Neural progenitor cell (in vitro differentiated cells): ENCODE measurements around the gene KRT13. TPM values are rescaled to one million over a fixed set of nuclear protein-coding genes. Genes with fewer than 3 reads are reported as not detected.

Source experiments
- DNase-seq: peaks from one replicate; pipeline ENCODE4 v3.0.0-alpha.2; 2016; ENCODE audit warnings: low spot score
- H2AFZ ChIP-seq: fragments of 200-600 bp; sonication (generic); replicated peaks from 2 replicates; pipeline ENCODE4 v1.6.1; 2016; ENCODE audit warnings: antibody characterized with exemption
- H3F3A ChIP-seq: fragments of 200-600 bp; sonication (generic); 2 replicates; pipeline ENCODE4 v1.6.1; 2016; ENCODE audit warnings: antibody characterized with exemption, low read depth
- H3K27ac ChIP-seq: fragments of 200-600 bp; sonication (generic); 2 replicates; pipeline ENCODE4 v1.5.1; 2016; ENCODE audit warnings: mild to moderate bottlenecking
- H3K27me3 ChIP-seq: fragments of 200-600 bp; sonication (generic); 2 replicates; pipeline ENCODE4 v1.6.1; 2016; ENCODE audit warnings: mild to moderate bottlenecking, moderate library complexity
- H3K36me3 ChIP-seq: fragments of 200-600 bp; sonication (generic); 2 replicates; pipeline ENCODE4 v1.5.1; 2016
- H3K4me1 ChIP-seq: fragments of 200-600 bp; sonication (generic); 2 replicates; pipeline ENCODE4 v1.6.1; 2016; ENCODE audit warnings: mixed run types
- H3K4me2 ChIP-seq: fragments of 200-600 bp; sonication (generic); 2 replicates; pipeline ENCODE4 v1.6.1; 2016
- H3K4me3 ChIP-seq: fragments of 200-600 bp; sonication (generic); 2 replicates; pipeline ENCODE4 v1.5.1; 2016
- H3K79me2 ChIP-seq: fragments of 200-600 bp; sonication (generic); 2 replicates; pipeline ENCODE4 v1.6.1; 2016; ENCODE audit warnings: low read depth
- H3K9ac ChIP-seq: fragments of 200-600 bp; sonication (generic); 2 replicates; pipeline ENCODE4 v1.6.1; 2016
- H3K9me3 ChIP-seq: fragments of 200-600 bp; sonication (generic); 2 replicates; pipeline ENCODE4 v1.5.1; 2016; ENCODE audit warnings: low read depth
- H4K20me1 ChIP-seq: fragments of 200-600 bp; sonication (generic); 2 replicates; pipeline ENCODE4 v1.6.1; 2016; ENCODE audit warnings: low read depth
- H3K27ac Mint-ChIP-seq: 3 replicates; pipeline ENCODE4 v1.8.0; 2021; ENCODE audit warnings: mixed read lengths
- H3K27me3 Mint-ChIP-seq: 2 replicates; pipeline ENCODE4 v1.8.0; 2022; ENCODE audit warnings: low read depth, mild to moderate bottlenecking, inconsistent platforms, moderate library complexity, mixed read lengths; ENCODE audit not compliant: insufficient read depth
- H3K36me3 Mint-ChIP-seq: 3 replicates; pipeline ENCODE4 v1.8.0; 2021; ENCODE audit warnings: mixed read lengths
- H3K4me1 Mint-ChIP-seq: 3 replicates; pipeline ENCODE4 v1.8.0; 2021; ENCODE audit warnings: mixed read lengths
- H3K4me3 Mint-ChIP-seq: 3 replicates; pipeline ENCODE4 v1.8.0; 2021; ENCODE audit warnings: mild to moderate bottlenecking, moderate library complexity, mixed read lengths
- H3K9me3 Mint-ChIP-seq: 3 replicates; pipeline ENCODE4 v1.8.0; 2020; ENCODE audit warnings: mixed read lengths
- CTCF ChIP-seq: fragments of 200-600 bp; sonication (generic); IDR thresholded peaks from 2 replicates; pipeline ENCODE4 v1.5.1; 2017; ENCODE audit warnings: antibody characterized with exemption, mild to moderate bottlenecking
- EZH2 ChIP-seq: fragments of 200-600 bp; sonication (generic); IDR thresholded peaks from 2 replicates; pipeline ENCODE4 v1.6.1; 2017; ENCODE audit warnings: antibody characterized with exemption, mild to moderate bottlenecking, moderate library complexity
- EZH2phosphoT487 ChIP-seq: fragments of 200-600 bp; sonication (generic); IDR thresholded peaks from 2 replicates; pipeline ENCODE4 v1.6.1; 2017; ENCODE audit warnings: antibody characterized with exemption
- total RNA-seq: library from RNA; depleted of rRNA; stranded (reverse); fragments of >200 nt; gene quantifications from 2 replicates; pipeline ENCODE4 v1.2.3, GENCODE V29; 2015; ENCODE audit warnings: low replicate concordance

KRT13 gene
- total RNA-seq, result not detected in 2 replicates

GRCh38 chr17:41505007-41505808, at the start of gene KRT13:
KRT13 (minus strand) TSS chr17:41505612; CDS start chr17:41505550, 62 bp downstream.
- Histone ChIP-seq H2AFZ (no peak within 1 kb of the TSS), H3K4me3 (no peak within 1 kb of the TSS), H3K27ac (no peak within 1 kb of the TSS), H3K79me2 (no peaks in the 10 kb centered on the region), H3K36me3 (no peaks in the 10 kb centered on the region), H3K4me2 (no peak within 1 kb of the TSS), H3K4me1 (peaks cover 9% of the 10 kb centered on the region), H3K27me3 (no peaks in the 10 kb centered on the region), H3K9ac (no peak within 1 kb of the TSS), H4K20me1 (no peaks in the 10 kb centered on the region), H3K9me3 (no peaks in the 10 kb centered on the region), H3F3A (no peaks in the 10 kb centered on the region)
- Mint-ChIP-seq H3K27ac (peak within 1 kb of the TSS; percentile 79), H3K4me3 (no peak within 1 kb of the TSS), H3K9me3 (no peaks in the 10 kb centered on the region), H3K4me1 (peaks cover 11% of the 10 kb centered on the region), H3K36me3 (no peaks in the 10 kb centered on the region), H3K27me3 (peaks cover 9% of the 10 kb centered on the region)
- DNase-seq, result no peak
- no peak for TF ChIP-seq EZH2phosphoT487
- TF ChIP-seq EZH2, result no peak
- TF ChIP-seq CTCF, result no peak

- no peaks in the 10 kb centered on the region for H3K27me3 ChIP-seq
- Mint-ChIP-seq H3K4me1 (peaks cover 22% of the 10 kb centered on the region), H3K4me3 (no peak overlapping the region), H3K27me3 (peaks cover 2% of the 10 kb centered on the region), H3K9me3 (no peaks in the 10 kb centered on the region), H3K27ac (peak overlapping the region; percentile 65), H3K36me3 (no peaks in the 10 kb centered on the region)
- H3K4me2 ChIP-seq, result no peak overlapping the region
- no peak overlapping the region for H3K4me3 ChIP-seq
- no peaks in the 10 kb centered on the region for H3K4me1 ChIP-seq
- H4K20me1 ChIP-seq, result no peaks in the 10 kb centered on the region
- no peak overlapping the region for H3K27ac ChIP-seq
- no peak for TF ChIP-seq EZH2
- no peak for TF ChIP-seq CTCF
- no peak for TF ChIP-seq EZH2phosphoT487
- no peak overlapping the region for H3K9ac ChIP-seq
- H3K36me3 ChIP-seq, result no peaks in the 10 kb centered on the region
- no peak for DNase-seq
- no peaks in the 10 kb centered on the region for H3F3A ChIP-seq
- H3K79me2 ChIP-seq, result no peaks in the 10 kb centered on the region
- no peaks in the 10 kb centered on the region for H3K9me3 ChIP-seq
- no peak overlapping the region for H2AFZ ChIP-seq
Measured at GRCh38 chr17:41553987-41554680, 48.7 kb upstream of the KRT13 start.

GRCh38 chr17:41553176-41553575, 47.8 kb upstream of the KRT13 start:
- no peak overlapping the region for H3K4me3 Mint-ChIP-seq
- Histone ChIP-seq H3F3A (no peaks in the 10 kb centered on the region), H2AFZ (no peak overlapping the region), H3K79me2 (no peaks in the 10 kb centered on the region), H3K9me3 (no peaks in the 10 kb centered on the region), H3K4me3 (no peak overlapping the region), H3K9ac (no peak overlapping the region), H3K36me3 (no peaks in the 10 kb centered on the region), H3K4me2 (no peak overlapping the region), H4K20me1 (no peaks in the 10 kb centered on the region), H3K4me1 (peaks cover 4% of the 10 kb centered on the region), H3K27me3 (no peaks in the 10 kb centered on the region), H3K27ac (no peak overlapping the region)
- no peaks in the 10 kb centered on the region for H3K36me3 Mint-ChIP-seq
- peaks cover 22% of the 10 kb centered on the region for H3K4me1 Mint-ChIP-seq
- peaks cover 2% of the 10 kb centered on the region for H3K27me3 Mint-ChIP-seq
- no peak for DNase-seq
- no peaks in the 10 kb centered on the region for H3K9me3 Mint-ChIP-seq
- TF ChIP-seq EZH2 (no peak), EZH2phosphoT487 (no peak), CTCF (no peak)
- no peak overlapping the region for H3K27ac Mint-ChIP-seq
